Caco-2 (cell line): Measurements from ENCODE around the gene CST5. TPM values are rescaled to one million over a fixed set of nuclear protein-coding genes. Genes with fewer than 3 reads are reported as not detected.
"Not testable (repeated sequence)": the region's sequence is repeated elsewhere in the genome, so short reads cannot be mapped to it uniquely, and the experiment has no call there.

Source experiments
- BruUV-seq: library from RNA; stranded (reverse); fragments of 400-500 nt; replicated peaks from 2 replicates; lab custom pipeline; 2021; lab: Mats Ljungman, UMichigan
- CTCF ChIA-PET: fragments of 300-600 bp; sonication (Branson Sonifier 250); formaldehyde crosslinking; loops from one replicate; lab custom pipeline; 2022; ENCODE audit warnings: antibody characterized with exemption; lab: Charles Lee
- POLR2A ChIA-PET: fragments of 300-600 bp; sonication (Branson Sonifier 250); formaldehyde crosslinking; loops from one replicate; lab custom pipeline; 2022; ENCODE audit warnings: antibody characterized with exemption; lab: Charles Lee
- DNase-seq, 2 experiments: peaks; one replicate each; pipeline versions ENCODE4 v3.0.0 to v3.0.0-alpha.2; 2020 to 2022
- H3K27me3 ChIP-seq: replicated peaks from 2 replicates; pipeline ENCODE4 v1.6.0; 2011; ENCODE audit warnings: low read length; ENCODE audit not compliant: control insufficient read depth, insufficient read depth
- H3K36me3 ChIP-seq: 2 replicates; pipeline ENCODE4 v1.5.1; 2011; ENCODE audit warnings: low read length; ENCODE audit not compliant: control insufficient read depth, insufficient read depth
- H3K4me1 ChIP-seq: fragments of 250-450 bp; sonication (Bioruptor Pico); 2 replicates; pipeline ENCODE4 v1.5.1; 2020; ENCODE audit warnings: mild to moderate bottlenecking
- H3K4me3 ChIP-seq: 2 replicates; pipeline ENCODE4 v1.5.1; 2011; ENCODE audit warnings: low read depth, mild to moderate bottlenecking, control low read depth, low read length
- H3K9me3 ChIP-seq: fragments of 250-450 bp; sonication (Bioruptor Pico); 2 replicates; pipeline ENCODE4 v1.5.1; 2020; ENCODE audit warnings: mild to moderate bottlenecking, moderate library complexity
- H3K27ac Mint-ChIP-seq: one replicate; pipeline ENCODE4 v1.8.0; 2022; ENCODE audit warnings: mixed read lengths; ENCODE audit not compliant: unreplicated experiment
- H3K27me3 Mint-ChIP-seq: one replicate; pipeline ENCODE4 v1.8.0; 2022; ENCODE audit warnings: mixed read lengths; ENCODE audit not compliant: insufficient read depth, unreplicated experiment
- H3K36me3 Mint-ChIP-seq: one replicate; pipeline ENCODE4 v1.8.0; 2022; ENCODE audit warnings: mild to moderate bottlenecking, mixed read lengths; ENCODE audit not compliant: insufficient read depth, unreplicated experiment
- H3K4me1 Mint-ChIP-seq: one replicate; pipeline ENCODE4 v1.8.0; 2022; ENCODE audit warnings: low read depth, mixed read lengths; ENCODE audit not compliant: unreplicated experiment
- H3K4me3 Mint-ChIP-seq: one replicate; pipeline ENCODE4 v1.8.0; 2022; ENCODE audit warnings: mild to moderate bottlenecking, moderate library complexity, mixed read lengths; ENCODE audit not compliant: unreplicated experiment
- H3K9me3 Mint-ChIP-seq: one replicate; pipeline ENCODE4 v1.8.0; 2022; ENCODE audit warnings: mixed read lengths; ENCODE audit not compliant: unreplicated experiment
- CTCF ChIP-seq, 2 experiments: fragments of 200-600 bp in 1 of 2; IDR thresholded peaks; 1 replicate in 1 of 2; 2 replicates in 1 of 2; pipeline versions ENCODE4 v1.5.1 to v1.8.0; 2011 to 2022; ENCODE audit warnings: antibody characterized with exemption in 1 of 2, control low read depth in 1 of 2, inconsistent platforms in 1 of 2, low read depth in 1 of 2, low read length in 1 of 2, mild to moderate bottlenecking in 1 of 2, moderate library complexity in 1 of 2; ENCODE audit not compliant: insufficient read depth in 1 of 2, severe bottlenecking in 1 of 2, unreplicated experiment in 1 of 2
- intact Hi-C: fragments of 100-400 bp; cut with micrococcal nuclease; formaldehyde crosslinking; loops from one replicate; pipeline ENCODE4 v1.10.0; 2022; ENCODE audit not compliant: unreplicated experiment
- total RNA-seq: library from RNA; stranded (reverse); gene quantifications from 2 replicates; pipeline ENCODE4 v1.2.3, GENCODE V29; 2022

The CST5 gene
- total RNA-seq, 1 experiment from 2014 or later: not detected

- Mint-ChIP-seq H3K9me3 (no peaks in the 10 kb centered on the region), H3K4me3 (no peak overlapping the region), H3K36me3 (no peaks in the 10 kb centered on the region), H3K27me3 (peaks cover 3% of the 10 kb centered on the region), H3K4me1 (no peaks in the 10 kb centered on the region), H3K27ac (no peak overlapping the region)
- ChIA-PET CTCF (no interaction called here), POLR2A (no interaction called here)
- no peak for TF ChIP-seq CTCF (IDR thresholded peaks at IDR 0.05; ENCODE audit: insufficient read depth in 1 of 2, low read depth in 1 of 2, low read length in 1 of 2, severe bottlenecking in 1 of 2, unreplicated experiment in 1 of 2)
- no peaks in the 10 kb centered on the region for H3K36me3 ChIP-seq
- H3K9me3 ChIP-seq: no peaks in the 10 kb centered on the region
- no peaks in the 10 kb centered on the region for H3K27me3 ChIP-seq
- H3K4me3 ChIP-seq: no peak overlapping the region
- BruUV-seq: no TSS peak
- intact Hi-C loops: no loop called here
- no peaks in the 10 kb centered on the region for H3K4me1 ChIP-seq
- no peak for DNase-seq
Measured at GRCh38 chr20:23917024-23917725, 37.6 kb upstream of the CST5 start.

GRCh38 chr20:23915844-23916243, 36.3 kb upstream of the CST5 start:
- intact Hi-C loops: no loop called here
- no peak for TF ChIP-seq CTCF (IDR thresholded peaks at IDR 0.05; ENCODE audit: insufficient read depth in 1 of 2, low read depth in 1 of 2, low read length in 1 of 2, severe bottlenecking in 1 of 2, unreplicated experiment in 1 of 2)
- ChIA-PET CTCF (no interaction called here), POLR2A (no interaction called here)
- Mint-ChIP-seq H3K27me3 (peaks cover 3% of the 10 kb centered on the region), H3K4me1 (no peaks in the 10 kb centered on the region), H3K36me3 (no peaks in the 10 kb centered on the region), H3K27ac (no peak overlapping the region), H3K9me3 (no peaks in the 10 kb centered on the region), H3K4me3 (no peak overlapping the region)
- Histone ChIP-seq H3K4me3 (no peak overlapping the region), H3K36me3 (no peaks in the 10 kb centered on the region), H3K27me3 (no peaks in the 10 kb centered on the region), H3K9me3 (no peaks in the 10 kb centered on the region), H3K4me1 (no peaks in the 10 kb centered on the region)
- DNase-seq: no peak
- BruUV-seq: no TSS peak

- H3K36me3 Mint-ChIP-seq, H3K27me3 ChIP-seq, CTCF ChIA-PET, DNase-seq, H3K9me3 ChIP-seq, H3K36me3 ChIP-seq, H3K9me3 Mint-ChIP-seq, POLR2A ChIA-PET, H3K27ac Mint-ChIP-seq, H3K4me3 ChIP-seq, H3K4me1 Mint-ChIP-seq, BruUV-seq, H3K4me3 Mint-ChIP-seq, intact Hi-C loops, H3K4me1 ChIP-seq, H3K27me3 Mint-ChIP-seq: not testable (repeated sequence)
Measured at GRCh38 chr20:23914469-23914868, 34.9 kb upstream of the CST5 start.
